Subcutaneous adipose tissue (tissue), 4 donors: ENCODE results near the gene CHDH. TPM values are rescaled to one million over a fixed set of nuclear protein-coding genes. Genes with fewer than 3 reads are reported as not detected.

ENCODE experiments used
- CTCF ChIP-seq: fragments of 450-650 bp; IDR thresholded peaks from one replicate; pipeline ENCODE4 v1.5.1; 2016; ENCODE audit warnings: low read depth, mild to moderate bottlenecking, control low read depth, antibody characterized with exemption, moderate library complexity
- total RNA-seq, 4 donors: library from RNA; depleted of rRNA; stranded (reverse); fragments of >200 nt; gene quantifications; one replicate each; pipeline ENCODE4 v1.1.0, GENCODE V29; 2016

Gene CHDH
- total RNA-seq, 4 donors from 2014 or later, result 0.19 to 2.2 (median 0.66) TPM

GRCh38 chr3:53818221-53819162 is 27.7 kb downstream of the CHDH start:
- no peak for TF ChIP-seq CTCF

- no peak for TF ChIP-seq CTCF
Measured at GRCh38 chr3:53817809-53818208, 28.4 kb downstream of the CHDH start.

- TF ChIP-seq CTCF, result no peak
Measured at GRCh38 chr3:53817211-53817610, 29.0 kb downstream of the CHDH start.

GRCh38 chr3:53816425-53816824 is 29.8 kb downstream of the CHDH start:
- TF ChIP-seq CTCF, result no peak

- no peak for TF ChIP-seq CTCF
Measured at GRCh38 chr3:53815651-53816050, 30.6 kb downstream of the CHDH start.

- no peak for TF ChIP-seq CTCF
Measured at GRCh38 chr3:53815067-53815466, 31.2 kb downstream of the CHDH start.

GRCh38 chr3:53813876-53814275 is 32.3 kb downstream of the CHDH start:
- no peak for TF ChIP-seq CTCF
